Activated CD4-positive, alpha-beta T cell treated with anti-CD3 and anti-CD28 coated beads, Interleukin-2, amount 50 U/mL, for 16 hours (primary cell): Measurements from ENCODE around the gene PIMREG.

Experiments
- DNase-seq: peaks from one replicate; pipeline ENCODE4 v3.0.0-alpha.2; 2020

The PIMREG gene

GRCh38 chr17:6462692-6463091, 18.4 kb downstream of the PIMREG start:
- DNase-seq = no peak

DNA sequence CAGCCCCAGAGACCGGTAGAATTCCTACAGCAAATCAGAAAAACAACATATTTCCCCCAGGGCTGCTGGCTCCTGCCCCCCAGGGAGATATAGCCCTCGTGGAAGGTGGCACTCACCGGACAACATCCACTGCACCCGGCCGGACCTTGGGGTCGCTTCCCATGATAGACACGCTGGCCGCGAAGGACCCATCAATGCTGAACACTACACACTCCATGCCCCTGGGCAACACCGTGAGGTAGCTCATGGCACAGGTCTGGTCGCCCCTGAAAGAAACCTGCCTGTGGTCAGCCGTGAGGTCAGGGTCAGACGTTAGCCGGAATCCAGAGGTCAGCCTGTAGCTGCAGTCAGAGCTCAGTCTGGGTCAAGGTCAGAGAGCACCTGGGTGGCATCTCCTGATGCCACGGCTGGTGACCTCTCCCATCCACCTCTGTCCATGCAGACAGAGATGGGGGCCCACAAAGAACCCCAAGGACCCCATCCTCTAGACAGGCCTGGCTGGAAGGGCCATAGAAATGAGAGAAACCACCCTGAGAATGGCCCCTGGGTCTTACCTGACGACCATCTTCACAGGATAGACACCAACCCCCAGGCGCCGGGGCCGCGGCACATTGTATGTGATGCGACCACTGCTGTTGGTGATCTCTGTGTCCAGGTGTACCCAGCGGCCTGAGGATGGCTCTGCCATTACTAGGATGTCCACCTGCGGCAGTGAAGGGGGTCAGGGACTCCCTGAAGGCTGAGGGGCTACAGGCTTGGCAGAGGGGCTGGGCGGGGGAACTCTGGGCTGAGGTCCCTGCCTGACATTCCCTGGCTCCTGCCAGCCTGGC, 19.6 kb downstream of the PIMREG start:
- DNase-seq = no peak

- DNase-seq = no peak
Observed at GRCh38 chr17:6464446-6465041, 20.3 kb downstream of the PIMREG start.

DNA sequence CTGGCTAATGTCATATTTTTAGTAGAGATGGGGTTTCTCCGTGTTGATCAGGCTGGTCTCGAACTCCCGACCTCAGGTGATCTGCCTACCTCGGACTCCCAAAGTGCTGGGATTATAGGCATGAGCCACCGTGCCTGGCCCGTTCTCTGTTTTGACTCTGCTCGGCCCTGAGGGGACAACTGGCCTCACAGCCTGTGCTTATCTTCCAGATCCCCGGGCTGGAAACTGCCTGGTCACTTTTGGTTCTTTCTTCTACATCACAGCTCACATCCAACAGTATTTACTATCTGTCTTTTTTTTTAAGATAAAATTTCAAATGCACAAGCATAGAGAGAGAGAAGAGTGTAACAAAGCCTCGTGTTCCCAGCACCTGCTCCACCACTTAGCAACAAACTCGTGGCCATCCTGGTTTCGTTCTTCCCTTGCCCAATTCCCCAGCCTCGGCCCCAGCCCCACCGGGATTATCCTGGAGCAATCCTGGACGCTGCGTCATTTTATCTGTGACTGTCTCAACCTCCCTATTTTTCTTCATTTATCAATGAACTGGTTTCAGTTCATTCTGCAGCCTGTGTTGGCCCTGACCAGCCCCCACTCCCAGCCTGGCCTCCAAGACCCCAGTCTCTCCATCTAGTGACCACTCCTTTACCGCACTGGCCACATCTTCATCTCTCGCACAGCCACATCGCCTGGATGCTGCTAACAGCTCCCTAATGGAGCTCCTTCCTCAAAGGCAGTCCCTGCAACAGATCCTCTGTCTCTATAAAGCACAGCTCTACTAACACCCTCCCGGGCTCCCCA, 21.1 kb downstream of the PIMREG start:
- DNase-seq = no peak

- DNase-seq = no peak
Observed at GRCh38 chr17:6467567-6467966, 23.3 kb downstream of the PIMREG start.

GRCh38 chr17:6468051-6468790, 24.0 kb downstream of the PIMREG start:
- no peak for DNase-seq

DNA sequence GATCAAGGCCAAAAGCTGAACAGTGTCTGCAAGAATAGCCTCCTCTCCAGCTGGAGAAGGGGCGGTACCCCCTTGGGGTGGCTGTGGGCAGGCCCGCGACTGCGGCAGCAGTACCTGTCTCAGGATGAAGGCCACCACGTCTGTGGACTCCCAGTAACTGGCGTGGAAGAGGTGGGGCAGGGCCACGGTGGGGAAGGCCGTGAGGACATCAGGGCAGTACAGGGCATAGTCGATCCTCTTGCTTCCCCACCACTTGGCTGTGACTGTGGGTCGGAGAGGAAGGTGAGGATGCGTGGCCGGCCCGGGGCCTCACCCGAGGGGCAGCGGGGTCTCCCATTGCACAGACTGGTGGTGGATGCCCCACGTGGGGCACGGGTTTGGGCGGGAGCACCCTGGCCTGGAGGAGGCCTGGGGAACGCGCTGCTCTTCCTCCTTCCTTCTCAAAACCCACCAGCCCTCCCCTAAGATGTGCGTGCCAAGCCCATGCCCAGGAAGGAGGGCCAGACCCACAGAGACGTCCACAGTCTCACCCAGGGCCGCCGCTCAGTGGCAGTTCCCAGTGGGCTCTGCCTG, 26.0 kb downstream of the PIMREG start:
- no peak for DNase-seq

GRCh38 chr17:6470751-6471521, 26.7 kb downstream of the PIMREG start:
- DNase-seq = no peak

GRCh38 chr17:6471531-6472465, 27.5 kb downstream of the PIMREG start:
- no peak for DNase-seq

- no peak for DNase-seq
Observed at GRCh38 chr17:6472517-6472916, 28.3 kb downstream of the PIMREG start.

DNA sequence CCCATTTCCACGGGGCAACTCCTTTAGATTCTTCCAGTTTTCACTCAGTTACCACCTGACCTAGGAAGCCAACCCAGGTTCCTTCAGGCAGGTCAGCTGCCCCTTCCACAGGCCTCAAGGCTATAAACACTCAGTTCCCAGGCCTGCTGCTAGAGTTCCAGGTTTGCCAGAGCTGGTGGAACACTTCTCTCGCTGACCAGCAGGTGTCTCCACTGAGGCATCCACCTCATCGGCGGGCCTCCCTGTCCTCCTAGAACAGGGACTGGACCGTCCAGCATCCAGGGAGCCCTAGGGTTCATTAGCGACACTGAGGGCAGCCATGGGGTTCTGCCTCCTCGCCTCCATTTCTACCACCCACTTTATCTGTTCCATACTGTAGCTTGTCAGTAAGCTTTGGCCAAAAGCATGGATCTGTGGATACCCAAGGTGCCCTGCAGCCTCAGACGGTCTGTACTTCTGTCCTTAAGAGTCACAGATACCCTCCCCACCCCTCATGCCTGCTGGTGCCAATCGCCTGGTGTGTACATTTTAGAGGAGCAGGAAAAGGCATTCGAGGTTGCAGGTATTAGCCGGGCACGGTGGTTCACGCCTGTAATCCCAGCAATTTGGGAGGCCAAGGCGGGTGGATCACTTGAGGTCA, 29.0 kb downstream of the PIMREG start:
- DNase-seq = peak; percentile 65

DNA sequence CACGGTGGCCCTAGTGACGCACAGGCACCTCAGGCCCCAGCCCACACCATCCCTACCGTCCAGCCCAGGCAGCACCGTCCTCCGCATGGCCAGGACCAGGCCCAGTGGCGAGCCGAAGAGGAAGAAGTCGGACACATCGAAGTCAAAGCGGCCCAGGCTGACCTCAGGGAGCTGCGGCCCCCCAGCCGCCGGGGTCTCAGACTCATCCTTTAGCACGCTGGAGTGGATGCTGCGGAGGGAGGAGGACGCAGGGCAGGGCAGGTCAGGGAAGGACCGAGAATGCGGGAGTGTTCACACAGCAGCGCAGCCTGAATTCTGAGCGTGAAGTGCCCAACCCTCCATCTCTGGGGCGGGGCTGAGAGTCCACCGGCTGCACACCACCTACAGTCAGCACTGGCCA, 30.1 kb downstream of the PIMREG start:
- no peak for DNase-seq

DNA sequence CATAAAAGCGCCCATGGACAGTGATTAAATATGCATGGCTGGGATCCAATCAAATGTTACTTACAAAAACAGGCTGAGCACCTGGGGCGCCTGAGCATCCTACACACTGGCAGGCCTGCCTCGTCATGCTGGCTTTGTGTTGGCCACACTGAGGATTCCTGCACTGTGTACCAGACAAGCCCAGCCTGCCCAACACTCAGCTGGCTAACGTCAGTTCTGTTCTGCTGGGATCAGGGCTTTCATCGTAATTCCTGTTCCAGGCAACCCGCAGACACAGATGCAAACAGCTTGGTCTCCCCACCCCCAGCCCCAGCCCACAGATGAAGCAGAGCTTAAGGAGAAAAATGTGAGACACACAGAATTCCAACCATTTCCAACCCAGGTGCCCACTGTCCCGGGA, 30.7 kb downstream of the PIMREG start:
- DNase-seq = no peak

- DNase-seq = no peak
Observed at GRCh38 chr17:6475411-6475810, 31.2 kb downstream of the PIMREG start.

DNA sequence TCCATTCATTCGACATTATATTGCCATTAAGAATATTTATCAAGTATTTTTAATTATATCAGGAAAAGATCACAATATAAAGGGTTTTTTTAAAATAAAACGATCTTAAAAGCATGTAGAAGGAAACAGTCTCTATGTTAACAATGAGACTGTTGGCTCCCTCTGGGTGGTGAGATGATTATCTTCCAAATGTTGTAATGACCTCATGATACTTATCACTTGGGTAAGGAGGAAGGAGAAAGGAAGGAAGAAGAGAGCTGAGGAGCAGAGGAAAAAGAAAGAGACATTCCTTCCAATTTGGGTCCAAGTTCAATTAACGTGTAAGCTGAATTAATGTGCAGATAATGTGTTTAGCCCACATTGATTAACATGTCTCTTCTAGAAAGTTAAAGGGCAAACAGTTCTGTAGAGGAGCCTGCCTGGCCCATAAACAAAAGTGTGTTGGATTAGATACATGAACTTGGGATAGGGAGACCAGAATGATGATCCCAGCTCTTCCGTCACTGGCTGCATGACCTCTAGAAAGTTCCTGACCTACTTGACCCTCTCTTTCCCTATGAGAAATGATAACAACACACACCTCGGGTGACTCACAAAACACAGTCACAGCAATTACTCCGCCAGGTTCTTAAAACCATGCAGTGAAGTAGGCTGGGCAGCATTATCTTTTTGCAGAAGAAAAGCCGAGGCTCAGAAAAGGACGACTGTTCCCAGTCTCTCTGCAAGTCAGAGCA, 32.0 kb downstream of the PIMREG start:
- DNase-seq = no peak

- DNase-seq = no peak
Observed at GRCh38 chr17:6476810-6477179, 32.5 kb downstream of the PIMREG start.

GRCh38 chr17:6477831-6478383, 33.7 kb downstream of the PIMREG start:
- DNase-seq = no peak

GRCh38 chr17:6478486-6478885, 34.2 kb downstream of the PIMREG start:
- DNase-seq = no peak

DNA sequence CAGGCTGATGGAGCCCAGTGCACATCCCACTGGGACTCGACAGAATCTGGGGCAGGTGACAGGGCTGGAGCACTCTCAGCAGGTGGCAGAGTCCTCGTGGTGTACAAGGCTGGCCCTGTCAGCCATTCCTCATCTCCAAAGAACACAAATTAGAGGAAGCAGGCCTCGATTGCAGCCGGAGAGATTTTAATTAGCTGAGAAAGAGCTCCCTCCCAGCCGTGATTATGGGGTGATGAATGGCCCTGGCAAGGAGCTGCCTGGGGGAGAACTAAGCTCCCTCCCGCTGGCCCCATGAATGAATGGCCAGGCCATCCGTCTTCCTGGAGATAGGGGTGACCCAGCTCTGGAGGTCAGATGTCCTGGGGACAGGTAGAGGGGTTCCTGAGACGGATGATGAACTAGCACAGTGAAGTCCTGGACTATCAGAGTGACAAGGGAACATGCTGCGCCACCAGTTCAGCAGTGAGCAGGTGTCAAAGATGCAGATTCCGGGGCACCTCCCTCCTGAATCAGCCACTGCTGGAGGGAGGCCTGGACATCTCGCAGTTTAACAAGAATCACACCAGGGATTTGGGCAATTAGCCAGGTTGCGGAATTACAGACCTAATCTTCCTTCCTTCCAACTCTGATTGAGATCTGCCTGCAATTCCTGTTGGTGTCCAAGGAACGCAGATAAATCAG, 35.5 kb downstream of the PIMREG start:
- no peak for DNase-seq
